ENCODE results near the gene C16orf90.
"Not testable (repeated sequence)": the region's sequence is repeated elsewhere in the genome, so short reads cannot be mapped to it uniquely, and the experiment has no call there.

Gene C16orf90

GRCh38 chr16:3511286-3512180, 16.2 kb upstream of the C16orf90 start:
- DNase-seq = no peak

GRCh38 chr16:3510416-3510815, 15.1 kb upstream of the C16orf90 start:
- no peak for DNase-seq

- DNase-seq = no peak
These were observed 14.2 kb upstream of the C16orf90 start for GRCh38 chr16:3509470-3509928.

- DNase-seq = no peak
These were observed 13.4 kb upstream of the C16orf90 start for GRCh38 chr16:3508736-3509135.

- DNase-seq = no peak
These were observed 8.2 kb upstream of the C16orf90 start for GRCh38 chr16:3503523-3503922.

- DNase-seq = no peak
These were observed 6.6 kb upstream of the C16orf90 start for GRCh38 chr16:3501783-3502400.

- DNase-seq = not testable (repeated sequence)
These were observed 6.1 kb upstream of the C16orf90 start for GRCh38 chr16:3501412-3501761.

GRCh38 chr16:3498988-3499387, 3.7 kb upstream of the C16orf90 start:
- DNase-seq = no peak

GRCh38 chr16:3497771-3498170, 2.5 kb upstream of the C16orf90 start:
- no peak for DNase-seq

- DNase-seq = no peak
These were observed 1.1 kb upstream of the C16orf90 start for GRCh38 chr16:3496386-3496785.

GRCh38 chr16:3494386-3494973, 809 bp downstream of the C16orf90 start:
- DNase-seq = no peak

- DNase-seq = no peak
These were observed 2.9 kb downstream of the C16orf90 start for GRCh38 chr16:3492356-3492755.

- no peak for DNase-seq
These were observed 4.2 kb downstream of the C16orf90 start for GRCh38 chr16:3490911-3491629.

GRCh38 chr16:3488801-3489200, 6.5 kb downstream of the C16orf90 start:
- no peak for DNase-seq

- no peak for DNase-seq
These were observed 7.5 kb downstream of the C16orf90 start for GRCh38 chr16:3487521-3488410.

GRCh38 chr16:3486506-3487215, 8.6 kb downstream of the C16orf90 start:
- no peak for DNase-seq

- DNase-seq = no peak
These were observed 9.3 kb downstream of the C16orf90 start for GRCh38 chr16:3485821-3486505.

GRCh38 chr16:3485097-3485745, 10.1 kb downstream of the C16orf90 start:
- no peak for DNase-seq

GRCh38 chr16:3484318-3485096, 10.8 kb downstream of the C16orf90 start:
- no peak for DNase-seq
